Colon (tissue), 2 donors: ENCODE measurements around the gene CFC1B.
"Not testable (repeated sequence)": the region's sequence is repeated elsewhere in the genome, so short reads cannot be mapped to it uniquely, and the experiment has no call there.

Experiments
- FAIRE-seq: peaks from 2 replicates; lab custom pipeline; 2012; peaks lifted over from hg19 to GRCh38; lab: Jason Lieb, UNC
- donor health status: control.
- donor health status: control.

The CFC1B gene

DNA sequence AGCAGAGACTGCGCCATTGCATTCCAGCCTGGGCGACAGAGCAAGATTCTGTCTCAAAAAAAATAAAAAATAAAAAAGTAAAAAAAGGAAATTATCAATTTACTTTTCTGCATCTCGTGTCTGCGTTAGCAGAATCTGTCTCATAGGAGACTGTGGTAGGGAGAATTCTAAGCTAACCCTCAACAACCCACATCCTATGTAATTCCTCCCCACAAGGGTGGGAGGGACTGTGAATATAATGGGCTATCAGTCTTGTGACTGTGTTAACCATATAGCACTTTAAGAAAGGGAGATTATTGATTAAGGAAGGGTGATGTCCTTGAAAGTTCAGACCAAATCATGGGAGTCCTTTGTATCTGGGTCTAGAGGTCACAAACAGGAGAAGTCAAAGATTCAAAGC, 45.1 kb downstream of the CFC1B start:
- not testable (repeated sequence) for FAIRE-seq

DNA sequence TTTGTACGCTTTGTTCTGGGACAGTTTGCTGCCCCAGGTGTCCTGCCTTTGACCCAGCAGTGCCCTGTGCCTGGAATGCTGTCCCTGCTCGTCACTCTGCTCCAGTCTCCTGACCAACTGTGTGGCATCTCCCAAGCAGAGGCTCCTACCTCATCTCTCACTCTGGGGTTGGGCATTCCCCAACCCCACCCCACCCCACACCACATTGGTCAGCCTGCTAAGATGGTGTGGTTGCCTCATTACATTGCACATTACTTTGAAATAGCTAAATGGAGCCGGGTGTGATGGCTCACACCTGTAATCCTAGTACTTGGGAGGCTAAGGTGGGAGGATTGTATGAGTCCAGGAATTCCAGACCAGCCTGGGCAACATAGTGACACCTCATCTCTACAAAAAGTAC, 50.9 kb downstream of the CFC1B start:
- FAIRE-seq, result not testable (repeated sequence)

GRCh38 chr2:130574230-130574629, 53.2 kb downstream of the CFC1B start:
- FAIRE-seq, result not testable (repeated sequence)

- FAIRE-seq, result not testable (repeated sequence)
These were observed 55.3 kb downstream of the CFC1B start for GRCh38 chr2:130576209-130576784.

- not testable (repeated sequence) for FAIRE-seq
These were observed 56.5 kb downstream of the CFC1B start for GRCh38 chr2:130577559-130577958.
